ENCODE measurements around the gene WIPF1. TPM values are rescaled to one million over a fixed set of nuclear protein-coding genes. Genes with fewer than 3 reads are reported as not detected.

WIPF1 gene
- total and polyA plus RNA-seq, 2 donors (not counting 3 experiments of a cell fraction or from before 2014, with no cell fraction given), result 15.3 to 42.0 TPM

- intact Hi-C loops (cut with micrococcal nuclease) (no loop called here), dilution Hi-C loops (cut with MboI; ENCODE audit: extremely low pct_ligation_motif_present, low sequenced_read_pairs) (no loop called here)
- FAIRE-seq (no peak), DNase-seq (ENCODE audit: low read depth, low spot score) (no peak)
- Histone ChIP-seq H3K4me3 (replicated peaks in 1 of 3; ENCODE audit: insufficient read depth in 1 of 3, low read depth in 1 of 3, low read length in 3 of 3) (no peak overlapping the region), H3K36me3 (ENCODE audit: control insufficient read depth in 2 of 2, extremely low read depth in 1 of 2, insufficient read depth in 2 of 2, low read length in 2 of 2) (no peaks in the 10 kb centered on the region), H3K9me1 (replicated peaks; ENCODE audit: control insufficient read depth, extremely low read depth, insufficient read depth, low read length) (no peaks in the 10 kb centered on the region), H3K9me3 (replicated peaks; ENCODE audit: control insufficient read depth, insufficient read depth, low read length) (no peaks in the 10 kb centered on the region), H2AFZ (ENCODE audit: low read depth, low read length) (no peak overlapping the region), H3K27ac (ENCODE audit: insufficient read depth, low read depth, low read length) (no peak overlapping the region), H3K4me1 (ENCODE audit: control insufficient read depth, extremely low read depth, insufficient read depth, low read length) (no peaks in the 10 kb centered on the region), H3K9ac (replicated peaks; ENCODE audit: extremely low read depth, insufficient read depth, low read length) (no peak overlapping the region), H4K20me1 (replicated peaks; ENCODE audit: control insufficient read depth, extremely low read depth, insufficient read depth, low read length) (no peaks in the 10 kb centered on the region), H3K27me3 (ENCODE audit: control insufficient read depth in 2 of 2, insufficient read depth in 2 of 2, low read length in 2 of 2) (no peaks in the 10 kb centered on the region), H3K79me2 (ENCODE audit: control insufficient read depth, insufficient read depth, low read length) (no peaks in the 10 kb centered on the region), H3K4me2 (ENCODE audit: insufficient read depth, low read length) (no peak overlapping the region)
- POLR2A ChIA-PET, result no interaction called here
- CTCF ChIA-PET, result interaction anchor here (3.2 to 7.4 kb wide), 2 partner anchors 21 to 106 kb away, joined by 11 to 139 read pairs; no protein-coding TSS in a partner anchor
- no TSS peak for BruUV-seq (replicated peaks)
- TF ChIP-seq POLR2A (IDR thresholded peaks at IDR 0.05; ENCODE audit: low read depth, low read length) (no peak), MAX (IDR thresholded peaks at IDR 0.05; ENCODE audit: insufficient read depth, insufficient read length) (no peak), EZH2 (IDR thresholded peaks at IDR 0.05; ENCODE audit: borderline replicate concordance, low read depth, low read length, severe bottlenecking) (no peak), GATA2 (IDR thresholded peaks at IDR 0.05; ENCODE audit: insufficient read depth, insufficient read length, low read depth, low read length) (no peak), JUN (IDR thresholded peaks at IDR 0.05; ENCODE audit: borderline replicate concordance, insufficient read depth, insufficient read length, low read depth) (no peak), POLR2AphosphoS5 (IDR thresholded peaks at IDR 0.05; ENCODE audit: insufficient read depth, low read depth, low read length) (no peak), FOS (IDR thresholded peaks at IDR 0.05; ENCODE audit: borderline replicate concordance, insufficient read depth, low read length) (no peak), CTCF (IDR thresholded peaks at IDR 0.05; ENCODE audit: extremely low read depth in 1 of 2, insufficient read depth in 1 of 2, low read depth in 1 of 2, low read length in 2 of 2) (no peak), MYC (IDR thresholded peaks at IDR 0.05; ENCODE audit: low read depth, low read length) (no peak)
Observed at GRCh38 chr2:174581491-174581890, 16.1 kb downstream of the WIPF1 start.

Measured in endothelial cell of umbilical vein (primary cell).